Activated CD4-positive, alpha-beta T cell treated with anti-CD3 and anti-CD28 coated beads for 36 hours (primary cell): Measurements from ENCODE around the gene TMEM164. TPM values are rescaled to one million over a fixed set of nuclear protein-coding genes. Genes with fewer than 3 reads are reported as not detected.

Experiments
- ATAC-seq: fragments of 200-7000 bp; cut with Tn5 transposase; one replicate; pipeline ENCODE4 v1.10.0; 2021; ENCODE audit warnings: mild to moderate bottlenecking, moderate library complexity
- CTCF ChIA-PET: fragments of 350-600 bp; sonication (Branson Sonifier 250); formaldehyde crosslinking; loops from one replicate; lab custom pipeline; 2021; ENCODE audit warnings: antibody characterized with exemption; lab: Charles Lee
- POLR2A ChIA-PET: fragments of 350-600 bp; sonication (Branson Sonifier 250); formaldehyde crosslinking; loops from one replicate; lab custom pipeline; 2021; ENCODE audit warnings: antibody characterized with exemption, inconsistent platforms; lab: Charles Lee
- DNase-seq: peaks from one replicate; pipeline ENCODE4 v3.0.0-alpha.2; 2020
- H3K27ac Mint-ChIP-seq: one replicate; pipeline ENCODE4 v1.8.0; 2021; ENCODE audit warnings: mixed read lengths
- H3K27me3 Mint-ChIP-seq: one replicate; pipeline ENCODE4 v1.8.0; 2021; ENCODE audit warnings: mixed read lengths
- H3K36me3 Mint-ChIP-seq: one replicate; pipeline ENCODE4 v1.8.0; 2021; ENCODE audit warnings: low read depth, mixed read lengths
- H3K4me1 Mint-ChIP-seq: one replicate; pipeline ENCODE4 v1.8.0; 2021; ENCODE audit warnings: mixed read lengths
- H3K4me3 Mint-ChIP-seq: one replicate; pipeline ENCODE4 v1.8.0; 2021; ENCODE audit warnings: mild to moderate bottlenecking, moderate library complexity, mixed read lengths
- H3K9me3 Mint-ChIP-seq: one replicate; pipeline ENCODE4 v1.8.0; 2021; ENCODE audit warnings: low read depth, mixed read lengths
- intact Hi-C, 2 experiments: fragments of 100-400 bp; cut with DNase I in 1 of 2; cut with micrococcal nuclease in 1 of 2; formaldehyde crosslinking; loops; one replicate each; pipeline versions ENCODE4 v1.14.2 to v1.15.1; 2022 to 2024; cut with DNase I, micrococcal nuclease
- total RNA-seq, 2 experiments: library from RNA; stranded (reverse); gene quantifications; one replicate each; pipeline ENCODE4 v1.2.3, GENCODE V29; 2021

TMEM164 gene
- total RNA-seq, 2 experiments from 2014 or later = 10.5 to 12.2 TPM

DNA sequence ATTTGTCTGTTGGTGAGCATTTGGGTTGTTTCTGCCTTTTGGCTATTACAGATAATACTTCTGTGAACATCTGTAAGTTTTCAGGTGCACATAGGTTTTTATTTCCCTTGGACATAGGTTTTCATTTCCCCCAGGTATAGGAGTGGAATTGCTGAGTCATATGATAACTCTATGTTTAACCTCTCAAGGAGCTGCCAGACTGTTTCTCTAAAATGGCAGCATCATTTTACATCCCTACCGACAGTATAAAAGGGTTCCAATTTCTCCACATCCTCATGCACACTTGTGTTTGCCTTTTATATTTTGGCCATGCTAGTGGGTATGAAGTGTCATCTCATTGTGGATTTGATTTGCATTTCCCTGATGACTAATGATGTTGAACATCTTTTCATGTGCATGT lies 53.5 kb downstream of the TMEM164 start:
- Mint-ChIP-seq H3K36me3 (peaks cover 12% of the 10 kb centered on the region), H3K4me3 (no peak overlapping the region), H3K4me1 (peaks cover 14% of the 10 kb centered on the region), H3K27me3 (no peaks in the 10 kb centered on the region), H3K9me3 (no peaks in the 10 kb centered on the region), H3K27ac (no peak overlapping the region)
- CTCF ChIA-PET = interaction anchor here (0.8 kb wide), 1 partner anchor 81 kb away, joined by 4 read pairs; no protein-coding TSS in a partner anchor
- ATAC-seq (no peak), DNase-seq (no peak)
- intact Hi-C loops = loop anchor here in 1 of 2 experiments (1.0 kb wide), 1 partner anchor 12 kb away; no protein-coding TSS in a partner anchor
- POLR2A ChIA-PET = no interaction called here

DNA sequence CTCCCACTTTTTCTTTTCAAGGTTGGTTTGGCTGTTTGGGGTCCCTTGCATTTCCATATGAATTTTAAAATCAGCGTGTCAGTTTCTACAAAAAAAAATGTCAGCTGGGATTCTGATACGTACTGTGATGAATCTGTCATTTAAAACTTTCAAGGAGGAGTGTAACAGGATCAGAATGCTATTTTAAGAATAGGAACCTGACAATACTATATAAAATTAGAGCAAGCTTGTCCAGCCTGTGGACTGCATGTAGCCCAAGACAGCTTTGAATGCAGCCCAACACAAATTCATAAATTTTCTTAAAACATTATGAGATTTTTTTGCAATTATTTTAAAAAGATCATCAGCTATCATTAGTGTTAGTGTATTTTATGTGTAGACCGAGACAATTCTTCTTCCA lies 56.5 kb downstream of the TMEM164 start:
- POLR2A ChIA-PET = no interaction called here
- no peaks in the 10 kb centered on the region for H3K27me3 Mint-ChIP-seq
- ATAC-seq = no peak
- CTCF ChIA-PET = no interaction called here
- H3K27ac Mint-ChIP-seq = no peak overlapping the region
- intact Hi-C loops = no loop called here
- peaks cover 14% of the 10 kb centered on the region for H3K4me1 Mint-ChIP-seq
- no peak overlapping the region for H3K4me3 Mint-ChIP-seq
- H3K9me3 Mint-ChIP-seq = no peaks in the 10 kb centered on the region
- no peak for DNase-seq
- peaks cover 9% of the 10 kb centered on the region for H3K36me3 Mint-ChIP-seq

DNA sequence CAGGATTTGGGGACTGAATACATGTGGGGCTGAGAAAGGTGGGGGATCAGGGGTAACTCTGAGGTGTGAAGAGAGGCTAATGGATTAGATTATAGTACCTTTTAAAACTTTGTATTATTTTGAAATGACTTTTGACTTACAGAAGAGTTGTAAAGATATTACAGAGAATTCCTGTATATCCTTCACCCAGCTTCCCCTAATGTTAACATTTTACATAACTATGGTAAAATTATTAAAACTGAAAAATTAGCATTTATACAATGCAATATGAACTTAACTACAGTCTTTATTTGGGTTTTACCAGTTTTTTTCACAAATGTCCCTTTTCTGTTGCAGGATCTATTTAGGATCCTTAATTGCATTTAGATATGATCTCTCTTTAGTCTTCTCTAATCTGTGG lies 57.4 kb downstream of the TMEM164 start:
- Mint-ChIP-seq H3K4me1 (peaks cover 14% of the 10 kb centered on the region), H3K27ac (no peak overlapping the region), H3K27me3 (no peaks in the 10 kb centered on the region), H3K36me3 (peaks cover 6% of the 10 kb centered on the region), H3K9me3 (no peaks in the 10 kb centered on the region), H3K4me3 (no peak overlapping the region)
- ChIA-PET CTCF (no interaction called here), POLR2A (no interaction called here)
- DNase-seq (no peak), ATAC-seq (no peak)
- intact Hi-C loops = no loop called here

DNA sequence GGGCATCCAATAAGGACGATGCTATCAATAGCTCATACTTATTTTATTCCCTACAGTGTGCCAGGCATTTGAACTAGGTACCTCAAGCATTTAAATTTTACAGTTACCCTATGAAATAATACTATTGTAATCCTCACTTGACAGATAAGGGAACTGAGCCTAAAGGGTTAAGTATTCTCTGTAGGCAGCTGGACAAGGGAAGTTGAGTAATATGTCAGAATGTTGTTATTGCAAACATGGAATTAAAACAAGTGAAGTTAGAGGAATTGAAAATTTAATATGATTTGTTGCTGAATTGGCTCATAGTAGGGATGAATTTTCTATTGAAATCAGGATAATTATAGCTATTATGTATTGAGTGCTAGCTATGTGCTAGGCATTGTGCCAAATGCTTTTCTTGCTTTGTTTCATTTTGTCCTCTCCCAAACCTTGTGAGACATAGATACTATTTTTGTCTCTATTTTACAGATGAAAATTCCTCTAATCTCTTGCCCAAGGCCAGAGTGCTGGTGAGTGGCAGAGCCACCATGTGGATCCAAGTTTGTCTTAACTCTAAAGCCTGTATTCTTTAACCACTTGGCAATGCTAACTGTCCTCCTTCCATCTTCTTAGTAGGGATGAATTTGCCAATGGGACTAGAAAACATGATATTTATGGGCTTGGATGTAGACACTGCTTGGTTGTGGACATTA lies 58.1 kb downstream of the TMEM164 start:
- Mint-ChIP-seq H3K9me3 (no peaks in the 10 kb centered on the region), H3K4me3 (no peak overlapping the region), H3K27me3 (no peaks in the 10 kb centered on the region), H3K27ac (no peak overlapping the region), H3K36me3 (peaks cover 6% of the 10 kb centered on the region), H3K4me1 (peaks cover 10% of the 10 kb centered on the region)
- ATAC-seq (no peak), DNase-seq (no peak)
- CTCF ChIA-PET = no interaction called here
- POLR2A ChIA-PET = no interaction called here
- intact Hi-C loops = no loop called here

- POLR2A ChIA-PET = no interaction called here
- DNase-seq (no peak), ATAC-seq (no peak)
- H3K9me3 Mint-ChIP-seq = no peaks in the 10 kb centered on the region
- H3K27ac Mint-ChIP-seq = no peak overlapping the region
- no peaks in the 10 kb centered on the region for H3K27me3 Mint-ChIP-seq
- CTCF ChIA-PET = interaction anchor here (0.6 kb wide), 1 partner anchor 64 kb away, joined by 3 read pairs; no protein-coding TSS in a partner anchor
- H3K4me1 Mint-ChIP-seq = no peaks in the 10 kb centered on the region
- peaks cover 6% of the 10 kb centered on the region for H3K36me3 Mint-ChIP-seq
- intact Hi-C loops = no loop called here
- no peak overlapping the region for H3K4me3 Mint-ChIP-seq
Observed at GRCh38 chrX:110062919-110063318, 60.0 kb downstream of the TMEM164 start.

GRCh38 chrX:110066488-110067225 lies 63.7 kb downstream of the TMEM164 start:
- peaks cover 3% of the 10 kb centered on the region for H3K36me3 Mint-ChIP-seq
- no peak overlapping the region for H3K27ac Mint-ChIP-seq
- no peak overlapping the region for H3K4me3 Mint-ChIP-seq
- no peaks in the 10 kb centered on the region for H3K4me1 Mint-ChIP-seq
- H3K9me3 Mint-ChIP-seq = no peaks in the 10 kb centered on the region
- no peak for ATAC-seq
- no peaks in the 10 kb centered on the region for H3K27me3 Mint-ChIP-seq
- ChIA-PET POLR2A (no interaction called here), CTCF (no interaction called here)
- intact Hi-C loops = no loop called here
- no peak for DNase-seq

GRCh38 chrX:110070970-110071369 lies 68.1 kb downstream of the TMEM164 start:
- peaks cover 22% of the 10 kb centered on the region for H3K36me3 Mint-ChIP-seq
- ATAC-seq = no peak
- H3K4me3 Mint-ChIP-seq = no peak overlapping the region
- no peak for DNase-seq
- CTCF ChIA-PET = interaction anchor here (0.5 kb wide), 1 partner anchor 339 kb away, joined by 3 read pairs; no protein-coding TSS in a partner anchor
- no peaks in the 10 kb centered on the region for H3K27me3 Mint-ChIP-seq
- peaks cover 2% of the 10 kb centered on the region for H3K9me3 Mint-ChIP-seq
- no peak overlapping the region for H3K27ac Mint-ChIP-seq
- H3K4me1 Mint-ChIP-seq = peaks cover under 1% of the 10 kb centered on the region
- intact Hi-C loops = no loop called here
- POLR2A ChIA-PET = no interaction called here

DNA sequence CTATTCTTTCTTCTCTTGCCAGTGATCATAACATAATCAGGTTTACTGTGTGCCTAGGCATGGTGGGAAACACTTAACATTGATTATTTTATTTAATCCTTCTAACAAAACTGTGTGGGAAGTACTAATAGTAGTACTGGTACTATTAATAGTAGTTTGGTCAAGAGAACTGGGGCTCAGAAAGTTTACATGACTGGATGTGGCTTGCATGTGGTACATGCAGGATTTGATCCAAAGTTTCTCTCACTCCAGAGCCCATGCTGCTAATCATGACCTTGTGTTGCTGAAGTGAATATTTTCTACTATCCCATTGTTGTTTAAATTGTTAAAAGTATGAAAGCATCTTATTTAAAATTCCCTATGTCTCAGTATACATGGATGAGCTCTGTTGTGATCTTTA lies 78.4 kb downstream of the TMEM164 start:
- DNase-seq (no peak), ATAC-seq (no peak)
- ChIA-PET POLR2A (no interaction called here), CTCF (interaction anchor here (0.6 kb wide), 1 partner anchor 280 kb away, joined by 4 read pairs; no protein-coding TSS in a partner anchor)
- peaks cover 2% of the 10 kb centered on the region for H3K9me3 Mint-ChIP-seq
- no peak overlapping the region for H3K4me3 Mint-ChIP-seq
- H3K36me3 Mint-ChIP-seq = peaks cover 2% of the 10 kb centered on the region
- no peak overlapping the region for H3K27ac Mint-ChIP-seq
- intact Hi-C loops = no loop called here
- H3K4me1 Mint-ChIP-seq = peaks cover 10% of the 10 kb centered on the region
- H3K27me3 Mint-ChIP-seq = no peaks in the 10 kb centered on the region

DNA sequence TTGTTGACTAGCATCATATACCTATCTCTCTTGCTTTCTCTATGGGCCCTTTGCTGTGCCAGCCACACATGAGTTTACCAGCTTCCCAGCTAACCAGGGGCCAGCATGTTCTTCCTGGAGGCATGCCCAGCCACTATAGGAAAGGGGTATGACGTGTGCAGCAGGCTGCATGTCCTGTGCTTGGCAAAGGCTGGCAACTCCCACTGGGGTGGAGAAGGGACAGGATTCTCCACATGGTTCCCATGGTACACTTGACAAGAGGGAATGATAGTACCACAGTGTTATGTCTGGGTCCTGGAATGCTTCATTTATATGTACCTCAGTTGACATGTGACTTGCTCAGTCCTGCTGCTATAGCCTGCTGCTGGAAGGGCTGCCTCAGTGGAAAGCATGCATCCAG lies 78.8 kb downstream of the TMEM164 start:
- no peak for ATAC-seq
- intact Hi-C loops = no loop called here
- H3K36me3 Mint-ChIP-seq = peaks cover 2% of the 10 kb centered on the region
- no peaks in the 10 kb centered on the region for H3K9me3 Mint-ChIP-seq
- no peak for DNase-seq
- ChIA-PET CTCF (interaction anchor here (0.6 kb wide), 1 partner anchor 280 kb away, joined by 4 read pairs; no protein-coding TSS in a partner anchor), POLR2A (no interaction called here)
- H3K27ac Mint-ChIP-seq = no peak overlapping the region
- H3K4me3 Mint-ChIP-seq = no peak overlapping the region
- peaks cover 12% of the 10 kb centered on the region for H3K4me1 Mint-ChIP-seq
- H3K27me3 Mint-ChIP-seq = no peaks in the 10 kb centered on the region

GRCh38 chrX:110082161-110082560 lies 79.2 kb downstream of the TMEM164 start:
- DNase-seq (no peak), ATAC-seq (no peak)
- Mint-ChIP-seq H3K4me1 (peaks cover 15% of the 10 kb centered on the region), H3K4me3 (no peak overlapping the region), H3K27me3 (no peaks in the 10 kb centered on the region), H3K9me3 (no peaks in the 10 kb centered on the region), H3K36me3 (peaks cover 2% of the 10 kb centered on the region), H3K27ac (no peak overlapping the region)
- CTCF ChIA-PET = no interaction called here
- POLR2A ChIA-PET = no interaction called here
- intact Hi-C loops = no loop called here

DNA sequence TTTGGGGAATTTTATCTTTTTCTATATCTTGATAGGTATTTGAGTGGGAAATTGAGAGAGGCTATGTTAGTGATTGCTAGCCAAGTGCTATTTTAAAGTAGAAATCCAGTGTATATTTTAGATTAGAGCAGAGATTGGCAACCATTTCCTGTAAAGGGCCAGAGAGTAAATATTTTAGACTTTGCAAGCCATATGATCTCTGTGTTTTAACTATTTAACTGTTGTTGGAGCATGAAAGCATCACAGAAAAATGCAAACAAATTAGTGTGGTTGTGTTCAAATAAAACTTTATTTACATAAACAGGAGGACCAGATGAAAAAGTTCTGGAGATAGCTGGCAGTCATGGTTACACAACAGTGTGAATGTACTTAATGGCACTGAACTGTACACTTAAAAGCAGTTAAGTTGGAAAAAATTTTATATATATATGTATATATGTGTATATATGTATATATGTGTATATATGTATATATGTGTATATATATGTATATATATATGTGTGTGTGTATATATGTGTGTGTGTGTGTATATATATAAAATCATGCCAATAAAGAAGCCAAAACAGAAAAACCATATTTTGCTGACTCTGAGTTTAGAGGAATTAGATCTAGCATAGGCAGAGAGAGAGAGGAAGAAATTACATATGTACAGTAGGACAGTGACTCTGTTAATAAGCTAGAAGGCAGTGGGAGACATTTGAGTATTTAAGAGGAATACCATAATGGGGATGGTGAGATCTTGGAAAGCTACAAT lies 83.4 kb downstream of the TMEM164 start:
- ATAC-seq (no peak), DNase-seq (no peak)
- H3K4me1 Mint-ChIP-seq = peaks cover 27% of the 10 kb centered on the region
- H3K36me3 Mint-ChIP-seq = no peaks in the 10 kb centered on the region
- no peak overlapping the region for H3K4me3 Mint-ChIP-seq
- CTCF ChIA-PET = no interaction called here
- no peak overlapping the region for H3K27ac Mint-ChIP-seq
- H3K27me3 Mint-ChIP-seq = no peaks in the 10 kb centered on the region
- no peaks in the 10 kb centered on the region for H3K9me3 Mint-ChIP-seq
- intact Hi-C loops = no loop called here
- POLR2A ChIA-PET = no interaction called here
